Liver (tissue), 9 donors: Measurements from ENCODE around the gene S100A16. TPM values are rescaled to one million over a fixed set of nuclear protein-coding genes. Genes with fewer than 3 reads are reported as not detected.

ENCODE experiments used
- DNase-seq: peaks from one replicate; pipeline ENCODE4 v3.0.0-alpha.2; 2017; ENCODE audit warnings: low spot score
- H3K27ac ChIP-seq, 2 donors: one replicate each; pipeline ENCODE4 v1.7.0; 2013; ENCODE audit warnings: inconsistent platforms in 2 of 2, low read length in 2 of 2, control low read depth in 1 of 2, low read depth in 1 of 2, mild to moderate bottlenecking in 1 of 2
- H3K27me3 ChIP-seq, 4 donors: one replicate each; pipeline versions ENCODE4 v1.6.1 to v1.7.0; 2013; ENCODE audit warnings: low read length in 3 of 4, inconsistent platforms in 1 of 4, mild to moderate bottlenecking in 1 of 4, moderate library complexity in 1 of 4; ENCODE audit not compliant: control insufficient read depth in 4 of 4, insufficient read depth in 4 of 4
- H3K36me3 ChIP-seq, 4 donors: one replicate each; pipeline versions ENCODE4 v1.6.1 to v1.7.0; 2013; ENCODE audit warnings: low read length in 3 of 4, mild to moderate bottlenecking in 3 of 4, low read depth in 1 of 4, moderate library complexity in 1 of 4; ENCODE audit not compliant: control insufficient read depth in 4 of 4, insufficient read depth in 3 of 4
- H3K4me1 ChIP-seq, 4 donors: one replicate each; pipeline versions ENCODE4 v1.6.1 to v1.7.0; 2013; ENCODE audit warnings: low read length in 3 of 4, mild to moderate bottlenecking in 3 of 4, moderate library complexity in 1 of 4; ENCODE audit not compliant: control insufficient read depth in 4 of 4, insufficient read depth in 4 of 4
- H3K4me3 ChIP-seq, 3 donors: one replicate each; pipeline versions ENCODE4 v1.6.1 to v1.7.0; 2013; ENCODE audit warnings: low read length in 3 of 3, control low read depth in 1 of 3, low read depth in 1 of 3, mild to moderate bottlenecking in 1 of 3
- H3K9ac ChIP-seq, 2 donors: one replicate each; pipeline ENCODE4 v1.7.0; 2013; ENCODE audit warnings: low read length in 2 of 2, mild to moderate bottlenecking in 2 of 2, moderate library complexity in 2 of 2, control low read depth in 1 of 2, low read depth in 1 of 2
- H3K9me3 ChIP-seq, 4 donors: one replicate each; pipeline versions ENCODE4 v1.6.1 to v1.7.0; 2013; ENCODE audit warnings: low read length in 3 of 4; ENCODE audit not compliant: control insufficient read depth in 4 of 4
- EGR1 ChIP-seq, 2 donors: IDR thresholded peaks; 2 replicates each; pipeline ENCODE4 v1.6.1; 2016 to 2018; ENCODE audit warnings: antibody characterized with exemption in 2 of 2, low read depth in 2 of 2
- FOXA2 ChIP-seq: IDR thresholded peaks from 2 replicates; pipeline ENCODE4 v1.6.1; 2016; ENCODE audit warnings: antibody characterized with exemption
- GABPA ChIP-seq, 2 donors: IDR thresholded peaks in 1 of 2; conservative IDR thresholded peaks in 1 of 2; 2 replicates each; pipeline ENCODE4 v1.6.1; 2016; ENCODE audit warnings: antibody characterized with exemption in 2 of 2, mild to moderate bottlenecking in 1 of 2, moderate library complexity in 1 of 2
- HNF4A ChIP-seq, 2 donors: conservative IDR thresholded peaks; 2 replicates each; pipeline ENCODE4 v1.6.1; 2016; ENCODE audit warnings: antibody characterized with exemption in 2 of 2, mild to moderate bottlenecking in 2 of 2
- JUND ChIP-seq, 2 donors: IDR thresholded peaks; 2 replicates each; pipeline ENCODE4 v1.6.1; 2016; ENCODE audit warnings: antibody characterized with exemption in 2 of 2
- NR2F2 ChIP-seq: IDR thresholded peaks from 2 replicates; pipeline ENCODE4 v1.6.1; 2016; ENCODE audit warnings: antibody characterized with exemption
- RAD21 ChIP-seq, 2 donors: IDR thresholded peaks; 2 replicates each; pipeline ENCODE4 v1.6.1; 2016; ENCODE audit warnings: antibody characterized with exemption in 2 of 2, mild to moderate bottlenecking in 2 of 2
- SP1 ChIP-seq: IDR thresholded peaks from 2 replicates; pipeline ENCODE4 v1.6.1; 2018; ENCODE audit warnings: antibody characterized with exemption, mild to moderate bottlenecking
- TAF1 ChIP-seq: conservative IDR thresholded peaks from 2 replicates; pipeline ENCODE4 v1.6.1; 2016; ENCODE audit warnings: antibody characterized with exemption, mild to moderate bottlenecking
- YY1 ChIP-seq: IDR thresholded peaks from 2 replicates; pipeline ENCODE4 v1.6.1; 2016; ENCODE audit warnings: antibody characterized with exemption, mild to moderate bottlenecking
- WGBS: extraction: QIAGEN DNeasy Blood & Tissue Kit; methylation state at CpG from one replicate; pipeline ENCODE4 v1.1.7; 2013; 5-methylcytosine and 5-hydroxymethylcytosine counted together
- polyA plus RNA-seq, 2 donors: library from polyadenylated mRNA; stranded (reverse) in 1 of 2; unstranded in 1 of 2; fragments of 200-250 nt in 1 of 2; fragments of >200 nt in 1 of 2; fragmentation: Nextera tagmentation in 1 of 2; extraction: Ambion mirVana in 1 of 2; gene quantifications; one replicate each; pipeline versions ENCODE4 v1.2.1 to v1.2.3, GENCODE V29; 2013 to 2015
- total RNA-seq, 2 donors: library from RNA; depleted of rRNA; stranded (reverse); fragments of >200 nt; gene quantifications; one replicate each; pipeline ENCODE4 v1.2.3, GENCODE V29; 2014
- TF ChIP-seq, protein P1 (sequence below): IDR thresholded peaks from 2 replicates; pipeline ENCODE4 v1.6.1; 2016; ENCODE audit warnings: antibody characterized with exemption
- TF ChIP-seq, protein P2 (sequence below): IDR thresholded peaks from 2 replicates; pipeline ENCODE4 v1.6.1; 2016; ENCODE audit warnings: antibody characterized with exemption
- TF ChIP-seq, protein P3 (sequence below): fragments of 150-350 bp; IDR thresholded peaks from 2 replicates; pipeline ENCODE4 v1.5.1; 2017; ENCODE audit warnings: improper control_type of control experiment, low read depth, low read length; ENCODE audit not compliant: missing input control
- TF ChIP-seq, protein P4 (sequence below): IDR thresholded peaks from 2 replicates; pipeline ENCODE4 v1.6.1; 2016; ENCODE audit warnings: antibody characterized with exemption
- TF ChIP-seq, protein P5 (sequence below): IDR thresholded peaks from 2 replicates; pipeline ENCODE4 v1.6.1; 2016; ENCODE audit warnings: antibody characterized with exemption, mild to moderate bottlenecking
- donor health status: healthy.
- donor health status: healthy.
- donor health status: healthy.
- donor health status: healthy.
- donor health status: healthy.

S100A16 gene
- total and polyA plus RNA-seq, 4 donors: 27.3 to 142 (median 81.8) TPM

DNA sequence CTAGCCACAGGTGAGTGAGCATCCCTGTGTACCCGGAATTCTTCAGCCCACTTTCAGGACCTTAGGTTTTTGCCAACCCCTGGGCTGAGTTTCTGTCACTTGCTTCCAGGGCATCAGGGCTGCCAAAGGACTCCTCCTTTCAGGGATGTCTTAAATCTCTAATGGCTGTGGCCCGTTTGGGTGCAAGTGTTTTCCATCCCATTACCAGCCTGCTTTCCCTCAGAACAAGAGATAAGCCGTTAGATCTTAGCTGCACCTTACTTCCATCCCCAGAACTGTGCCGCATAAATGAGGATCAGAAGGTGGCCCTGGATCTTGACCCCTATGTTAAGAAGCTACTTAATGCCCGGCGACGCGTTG is 46.2 kb upstream of the S100A16 start:
- 45% methylated on average over 8 of the region's 8 CpGs for WGBS
- TF ChIP-seq NR2F2 (no peak), JUND (IDR thresholded peaks at IDR 0.05) (no peak), GABPA (IDR thresholded peaks at IDR 0.05 in 1 of 2, conservative IDR thresholded peaks at IDR 0.05 in 1 of 2) (no peak), SP1 (no peak), EGR1 (IDR thresholded peaks at IDR 0.05; ENCODE audit: low read depth in 2 of 2) (no peak), YY1 (no peak), FOXA2 (no peak), RAD21 (IDR thresholded peaks at IDR 0.05) (no peak)
- TF ChIP-seq, protein P1, sequence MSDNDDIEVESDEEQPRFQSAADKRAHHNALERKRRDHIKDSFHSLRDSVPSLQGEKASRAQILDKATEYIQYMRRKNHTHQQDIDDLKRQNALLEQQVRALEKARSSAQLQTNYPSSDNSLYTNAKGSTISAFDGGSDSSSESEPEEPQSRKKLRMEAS: no peak
- TF ChIP-seq, protein P2, sequence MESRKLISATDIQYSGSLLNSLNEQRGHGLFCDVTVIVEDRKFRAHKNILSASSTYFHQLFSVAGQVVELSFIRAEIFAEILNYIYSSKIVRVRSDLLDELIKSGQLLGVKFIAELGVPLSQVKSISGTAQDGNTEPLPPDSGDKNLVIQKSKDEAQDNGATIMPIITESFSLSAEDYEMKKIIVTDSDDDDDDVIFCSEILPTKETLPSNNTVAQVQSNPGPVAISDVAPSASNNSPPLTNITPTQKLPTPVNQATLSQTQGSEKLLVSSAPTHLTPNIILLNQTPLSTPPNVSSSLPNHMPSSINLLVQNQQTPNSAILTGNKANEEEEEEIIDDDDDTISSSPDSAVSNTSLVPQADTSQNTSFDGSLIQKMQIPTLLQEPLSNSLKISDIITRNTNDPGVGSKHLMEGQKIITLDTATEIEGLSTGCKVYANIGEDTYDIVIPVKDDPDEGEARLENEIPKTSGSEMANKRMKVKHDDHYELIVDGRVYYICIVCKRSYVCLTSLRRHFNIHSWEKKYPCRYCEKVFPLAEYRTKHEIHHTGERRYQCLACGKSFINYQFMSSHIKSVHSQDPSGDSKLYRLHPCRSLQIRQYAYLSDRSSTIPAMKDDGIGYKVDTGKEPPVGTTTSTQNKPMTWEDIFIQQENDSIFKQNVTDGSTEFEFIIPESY: no peak
- DNase-seq: no peak

DNA sequence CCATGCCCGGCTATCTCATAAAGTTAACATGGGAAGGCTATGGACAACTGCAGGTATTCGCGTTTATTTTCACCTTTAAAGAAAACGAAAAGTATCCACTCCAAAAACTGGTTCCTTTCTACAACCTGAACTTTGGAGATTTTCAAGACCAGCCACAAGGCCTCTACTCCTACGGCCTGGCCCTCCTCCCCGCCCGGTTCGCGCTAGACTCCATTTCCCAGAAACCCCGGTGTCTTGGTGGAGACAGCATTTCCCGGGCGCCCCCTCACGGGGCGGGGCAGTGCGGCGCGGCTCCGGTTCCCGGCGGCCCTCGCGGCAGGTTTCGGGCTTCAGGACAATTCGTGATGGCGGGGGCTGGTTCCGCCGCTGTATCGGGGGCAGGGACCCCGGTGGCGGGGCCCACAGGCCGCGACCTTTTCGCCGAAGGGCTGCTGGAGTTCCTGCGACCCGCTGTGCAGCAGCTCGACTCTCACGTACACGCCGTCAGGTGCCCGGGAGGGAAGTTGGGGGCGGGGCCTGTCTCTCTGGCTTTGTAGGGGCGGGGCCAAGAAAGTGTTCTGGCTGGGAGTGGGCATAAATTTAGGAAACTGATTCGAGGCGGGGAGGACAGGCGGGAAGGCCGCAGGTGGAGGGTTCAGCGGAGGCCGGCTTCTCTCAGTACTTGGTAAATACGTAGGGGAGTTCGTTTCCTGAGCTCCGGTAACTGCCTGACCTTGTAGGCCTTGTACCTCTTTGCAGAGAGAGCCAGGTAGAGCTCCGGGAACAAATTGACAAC is 45.6 kb upstream of the S100A16 start, which contains the start of gene SNAPIN:
Gene SNAPIN, plus strand, starts transcription at position 304 of the 775 bp plus-strand sequence. Its CDS starts 41 bp downstream, at position 345.
- 2% methylated on average over 53 of the region's 53 CpGs for WGBS
- no peaks in the 10 kb centered on the region for H3K27me3 ChIP-seq
- H3K9me3 ChIP-seq: no peaks in the 10 kb centered on the region
- peak within 1 kb of the TSS; percentile 80 to 92 (median 90) for H3K4me3 ChIP-seq
- DNase-seq: peak; percentile 92
- H3K4me1 ChIP-seq: peaks cover 1 to 12% (median 9%) of the 10 kb centered on the region in 4 donors
- H3K36me3 ChIP-seq: peaks cover 9 to 27% (median 24%) of the 10 kb centered on the region in 4 donors
- H3K27ac ChIP-seq: peak within 1 kb of the TSS; percentile 89 to 96
- TF ChIP-seq, protein P3, sequence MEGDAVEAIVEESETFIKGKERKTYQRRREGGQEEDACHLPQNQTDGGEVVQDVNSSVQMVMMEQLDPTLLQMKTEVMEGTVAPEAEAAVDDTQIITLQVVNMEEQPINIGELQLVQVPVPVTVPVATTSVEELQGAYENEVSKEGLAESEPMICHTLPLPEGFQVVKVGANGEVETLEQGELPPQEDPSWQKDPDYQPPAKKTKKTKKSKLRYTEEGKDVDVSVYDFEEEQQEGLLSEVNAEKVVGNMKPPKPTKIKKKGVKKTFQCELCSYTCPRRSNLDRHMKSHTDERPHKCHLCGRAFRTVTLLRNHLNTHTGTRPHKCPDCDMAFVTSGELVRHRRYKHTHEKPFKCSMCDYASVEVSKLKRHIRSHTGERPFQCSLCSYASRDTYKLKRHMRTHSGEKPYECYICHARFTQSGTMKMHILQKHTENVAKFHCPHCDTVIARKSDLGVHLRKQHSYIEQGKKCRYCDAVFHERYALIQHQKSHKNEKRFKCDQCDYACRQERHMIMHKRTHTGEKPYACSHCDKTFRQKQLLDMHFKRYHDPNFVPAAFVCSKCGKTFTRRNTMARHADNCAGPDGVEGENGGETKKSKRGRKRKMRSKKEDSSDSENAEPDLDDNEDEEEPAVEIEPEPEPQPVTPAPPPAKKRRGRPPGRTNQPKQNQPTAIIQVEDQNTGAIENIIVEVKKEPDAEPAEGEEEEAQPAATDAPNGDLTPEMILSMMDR: peak; percentile 4
- TF ChIP-seq YY1: peak; percentile 95
- TF ChIP-seq, protein P4, sequence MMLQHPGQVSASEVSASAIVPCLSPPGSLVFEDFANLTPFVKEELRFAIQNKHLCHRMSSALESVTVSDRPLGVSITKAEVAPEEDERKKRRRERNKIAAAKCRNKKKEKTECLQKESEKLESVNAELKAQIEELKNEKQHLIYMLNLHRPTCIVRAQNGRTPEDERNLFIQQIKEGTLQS: no peak
- peak in 1 of 2 donors; percentile 26 for TF ChIP-seq HNF4A (conservative IDR thresholded peaks at IDR 0.05)
- peak; percentile 78 to 84 for TF ChIP-seq EGR1 (IDR thresholded peaks at IDR 0.05; ENCODE audit: low read depth in 2 of 2)
- TF ChIP-seq RAD21 (IDR thresholded peaks at IDR 0.05): peak; percentile 35 to 58
- no peak for TF ChIP-seq JUND (IDR thresholded peaks at IDR 0.05)
- peak in 1 of 2 donors; percentile 77 for TF ChIP-seq GABPA (IDR thresholded peaks at IDR 0.05 in 1 of 2, conservative IDR thresholded peaks at IDR 0.05 in 1 of 2)
- peak; percentile 63 for TF ChIP-seq SP1
- no peak for TF ChIP-seq TAF1
- TF ChIP-seq, protein P5, sequence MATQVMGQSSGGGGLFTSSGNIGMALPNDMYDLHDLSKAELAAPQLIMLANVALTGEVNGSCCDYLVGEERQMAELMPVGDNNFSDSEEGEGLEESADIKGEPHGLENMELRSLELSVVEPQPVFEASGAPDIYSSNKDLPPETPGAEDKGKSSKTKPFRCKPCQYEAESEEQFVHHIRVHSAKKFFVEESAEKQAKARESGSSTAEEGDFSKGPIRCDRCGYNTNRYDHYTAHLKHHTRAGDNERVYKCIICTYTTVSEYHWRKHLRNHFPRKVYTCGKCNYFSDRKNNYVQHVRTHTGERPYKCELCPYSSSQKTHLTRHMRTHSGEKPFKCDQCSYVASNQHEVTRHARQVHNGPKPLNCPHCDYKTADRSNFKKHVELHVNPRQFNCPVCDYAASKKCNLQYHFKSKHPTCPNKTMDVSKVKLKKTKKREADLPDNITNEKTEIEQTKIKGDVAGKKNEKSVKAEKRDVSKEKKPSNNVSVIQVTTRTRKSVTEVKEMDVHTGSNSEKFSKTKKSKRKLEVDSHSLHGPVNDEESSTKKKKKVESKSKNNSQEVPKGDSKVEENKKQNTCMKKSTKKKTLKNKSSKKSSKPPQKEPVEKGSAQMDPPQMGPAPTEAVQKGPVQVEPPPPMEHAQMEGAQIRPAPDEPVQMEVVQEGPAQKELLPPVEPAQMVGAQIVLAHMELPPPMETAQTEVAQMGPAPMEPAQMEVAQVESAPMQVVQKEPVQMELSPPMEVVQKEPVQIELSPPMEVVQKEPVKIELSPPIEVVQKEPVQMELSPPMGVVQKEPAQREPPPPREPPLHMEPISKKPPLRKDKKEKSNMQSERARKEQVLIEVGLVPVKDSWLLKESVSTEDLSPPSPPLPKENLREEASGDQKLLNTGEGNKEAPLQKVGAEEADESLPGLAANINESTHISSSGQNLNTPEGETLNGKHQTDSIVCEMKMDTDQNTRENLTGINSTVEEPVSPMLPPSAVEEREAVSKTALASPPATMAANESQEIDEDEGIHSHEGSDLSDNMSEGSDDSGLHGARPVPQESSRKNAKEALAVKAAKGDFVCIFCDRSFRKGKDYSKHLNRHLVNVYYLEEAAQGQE: peak; percentile 45
- H3K9ac ChIP-seq: peak within 1 kb of the TSS; percentile 83 to 87

More for the DNA sequence above, 46.2 kb upstream of the S100A16 start:
- Histone ChIP-seq H3K9ac (peak overlapping the region; percentile 83 to 87), H3K27ac (peak overlapping the region; percentile 89 to 96), H3K27me3 (no peaks in the 10 kb centered on the region), H3K36me3 (peaks cover 9 to 32% (median 29%) of the 10 kb centered on the region in 4 donors), H3K4me1 (peaks cover 1 to 12% (median 9%) of the 10 kb centered on the region in 4 donors), H3K9me3 (no peaks in the 10 kb centered on the region), H3K4me3 (peak overlapping the region; percentile 80 to 92 (median 90))
